HUES64 (cell line): ENCODE measurements around the gene LENG9.
"Not testable (repeated sequence)": the region's sequence is repeated elsewhere in the genome, so short reads cannot be mapped to it uniquely, and the experiment has no call there.

Source experiments
- H3K27ac ChIP-seq: 2 replicates; pipeline ENCODE4 v1.7.0; 2013; ENCODE audit warnings: low read depth, low read length, inconsistent platforms
- H3K27me3 ChIP-seq: 2 replicates; pipeline ENCODE4 v1.6.1; 2013; ENCODE audit warnings: mild to moderate bottlenecking, low read length; ENCODE audit not compliant: insufficient read depth
- H3K36me3 ChIP-seq: 2 replicates; pipeline ENCODE4 v1.6.1; 2013; ENCODE audit warnings: mild to moderate bottlenecking, low read length; ENCODE audit not compliant: insufficient read depth
- H3K4me1 ChIP-seq: 2 replicates; pipeline ENCODE4 v1.6.1; 2013; ENCODE audit warnings: mild to moderate bottlenecking, low read length, moderate library complexity; ENCODE audit not compliant: insufficient read depth
- H3K4me3 ChIP-seq: 2 replicates; pipeline ENCODE4 v1.5.1; 2013; ENCODE audit warnings: mild to moderate bottlenecking, low read length, moderate library complexity
- H3K9ac ChIP-seq: 2 replicates; pipeline ENCODE4 v1.6.1; 2013; ENCODE audit warnings: mild to moderate bottlenecking, low read depth, low read length
- H3K9me3 ChIP-seq: 2 replicates; pipeline ENCODE4 v1.6.1; 2013; ENCODE audit warnings: low read depth, low read length; ENCODE audit not compliant: insufficient read depth
- whole genome bisulfite sequencing: fragments of 150-250, 120-280 bp; methylation state at CpG from one replicate; pipeline ENCODE4 v1.1.7; 2013; ENCODE audit warnings: missing lambda C conversion rate; 5-methylcytosine and 5-hydroxymethylcytosine counted together

The LENG9 gene

GRCh38 chr19:54448040-54448773 is 15.4 kb downstream of the LENG9 start:
- H3K36me3 ChIP-seq, result peaks cover 44% of the 10 kb centered on the region

GRCh38 chr19:54446349-54446748 is 17.2 kb downstream of the LENG9 start:
- not testable (repeated sequence) for H3K27ac ChIP-seq, H3K4me3 ChIP-seq, H3K27me3 ChIP-seq, H3K4me1 ChIP-seq, H3K9ac ChIP-seq, H3K9me3 ChIP-seq
- 96% methylated on average over 15 of the region's 15 CpGs for WGBS
- H3K36me3 ChIP-seq, result peaks cover 29% of the 10 kb centered on the region

More at GRCh38 chr19:54448040-54448773, 15.4 kb downstream of the LENG9 start:
- H3K9ac ChIP-seq, result peak overlapping the region; percentile 91
- peak overlapping the region; percentile 91; the same call in 1 of the 2 replicates for H3K27ac ChIP-seq
- peaks cover 4% of the 10 kb centered on the region; the same call in 1 of the 2 replicates for H3K4me1 ChIP-seq
- H3K9me3 ChIP-seq, result no peaks in the 10 kb centered on the region
- 2% methylated on average over 33 of the region's 34 CpGs for WGBS
- peak overlapping the region; percentile 91 for H3K4me3 ChIP-seq
- H3K27me3 ChIP-seq, result no peaks in the 10 kb centered on the region

- WGBS, result 93% methylated on average over 7 of the region's 7 CpGs
- Histone ChIP-seq H3K27ac (no peak overlapping the region), H3K9me3 (no peaks in the 10 kb centered on the region), H3K27me3 (no peaks in the 10 kb centered on the region), H3K36me3 (peaks cover 22% of the 10 kb centered on the region), H3K4me3 (no peak overlapping the region), H3K4me1 (no peaks in the 10 kb centered on the region), H3K9ac (no peak overlapping the region)
Measured at GRCh38 chr19:54444737-54445136, 18.8 kb downstream of the LENG9 start.

- no peaks in the 10 kb centered on the region for H3K9me3 ChIP-seq
- no peak overlapping the region for H3K4me3 ChIP-seq
- 93% methylated on average over 4 of the region's 5 CpGs for WGBS
- H3K27me3 ChIP-seq, result no peaks in the 10 kb centered on the region
- peaks cover 10% of the 10 kb centered on the region for H3K4me1 ChIP-seq
- H3K36me3 ChIP-seq, result peaks cover 18% of the 10 kb centered on the region
- no peak overlapping the region for H3K27ac ChIP-seq
- H3K9ac ChIP-seq, result no peak overlapping the region
Measured at GRCh38 chr19:54440641-54441040, 22.9 kb downstream of the LENG9 start.

- Histone ChIP-seq H3K36me3 (peaks cover 8% of the 10 kb centered on the region; the same call in 1 of the 2 replicates), H3K27me3 (no peaks in the 10 kb centered on the region), H3K9me3 (no peaks in the 10 kb centered on the region), H3K4me1 (peaks cover 10% of the 10 kb centered on the region), H3K4me3 (no peak overlapping the region), H3K9ac (no peak overlapping the region), H3K27ac (no peak overlapping the region)
- WGBS, result 58% methylated on average over 15 of the region's 15 CpGs
Measured at GRCh38 chr19:54439174-54439851, 24.3 kb downstream of the LENG9 start.

- Histone ChIP-seq H3K9ac (no peak overlapping the region), H3K36me3 (no peaks in the 10 kb centered on the region), H3K27me3 (no peaks in the 10 kb centered on the region), H3K4me1 (peaks cover 10% of the 10 kb centered on the region), H3K27ac (no peak overlapping the region), H3K9me3 (no peaks in the 10 kb centered on the region), H3K4me3 (no peak overlapping the region)
- 81% methylated on average over 9 of the region's 10 CpGs for WGBS
Measured at GRCh38 chr19:54436628-54437252, 26.8 kb downstream of the LENG9 start.

- Histone ChIP-seq H3K9ac (no peak overlapping the region), H3K27ac (0 out of 2 replicates have a peak overlapping the region, but pooled peaks have one; percentile 35), H3K36me3 (no peaks in the 10 kb centered on the region), H3K9me3 (no peaks in the 10 kb centered on the region), H3K27me3 (no peaks in the 10 kb centered on the region), H3K4me3 (peak overlapping the region; percentile 16; the same call in 1 of the 2 replicates), H3K4me1 (peaks cover 10% of the 10 kb centered on the region)
- 23% methylated on average over 15 of the region's 15 CpGs for WGBS
Measured at GRCh38 chr19:54436031-54436523, 27.5 kb downstream of the LENG9 start.

- H3K27ac ChIP-seq, result no peak overlapping the region
- WGBS, result 53% methylated on average over 15 of the region's 16 CpGs
- H3K9me3 ChIP-seq, result no peaks in the 10 kb centered on the region
- H3K4me1 ChIP-seq, result peaks cover 10% of the 10 kb centered on the region
- no peaks in the 10 kb centered on the region for H3K36me3 ChIP-seq
- no peak overlapping the region for H3K9ac ChIP-seq
- H3K4me3 ChIP-seq, result no peak overlapping the region; the same call in 1 of the 2 replicates
- H3K27me3 ChIP-seq, result no peaks in the 10 kb centered on the region
Measured at GRCh38 chr19:54435551-54436016, 28.0 kb downstream of the LENG9 start.

- Histone ChIP-seq H3K4me1 (peaks cover 14% of the 10 kb centered on the region), H3K9ac (no peak overlapping the region), H3K27me3 (no peaks in the 10 kb centered on the region), H3K36me3 (no peaks in the 10 kb centered on the region), H3K9me3 (no peaks in the 10 kb centered on the region), H3K27ac (no peak overlapping the region), H3K4me3 (no peak overlapping the region)
- whole genome bisulfite sequencing, result 82% methylated on average over 11 of the region's 11 CpGs
Measured at GRCh38 chr19:54434873-54435214, 28.7 kb downstream of the LENG9 start.

- Histone ChIP-seq H3K9ac (no peak overlapping the region), H3K4me1 (peaks cover 14% of the 10 kb centered on the region), H3K4me3 (no peak overlapping the region), H3K27ac (no peak overlapping the region), H3K9me3 (no peaks in the 10 kb centered on the region), H3K27me3 (no peaks in the 10 kb centered on the region; the same call in 1 of the 2 replicates), H3K36me3 (no peaks in the 10 kb centered on the region)
- WGBS, result 89% methylated on average over 23 of the region's 23 CpGs
Measured at GRCh38 chr19:54434112-54434872, 29.3 kb downstream of the LENG9 start.
